Nucleus accumbens (tissue), 56 donors: ENCODE measurements around the gene UBAC2.
A peak's percentile ranks its signal among the peaks of the same experiment; 100 is the strongest.
"Not testable (repeated sequence)": the region's sequence is repeated elsewhere in the genome, so short reads cannot be mapped to it uniquely, and the experiment has no call there.

Source experiments
- DNase-seq, 56 donors: peaks; one replicate each; lab custom pipeline; 2025; lab: John Stamatoyannopoulos, UW

The UBAC2 gene

DNA sequence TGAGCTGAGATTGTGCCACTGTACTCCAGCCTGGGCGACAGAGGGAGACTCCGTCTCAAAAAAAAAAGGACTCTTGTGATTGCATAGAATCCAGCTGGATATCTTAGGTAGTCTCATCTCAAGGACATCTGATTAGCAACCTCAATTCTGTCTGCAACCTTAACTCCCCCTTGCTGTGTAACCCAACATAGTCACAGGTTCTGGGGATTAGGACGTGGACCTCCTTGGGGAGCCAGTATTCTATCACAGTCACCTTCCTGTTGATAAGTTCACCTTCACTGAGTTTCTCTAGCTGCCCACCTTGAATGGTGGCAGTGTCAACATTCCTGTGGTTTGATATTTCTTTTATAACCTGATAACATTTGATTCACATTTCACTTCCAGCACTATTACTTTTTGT is 30.3 kb downstream of the UBAC2 start:
- DNase-seq = no peak

DNA sequence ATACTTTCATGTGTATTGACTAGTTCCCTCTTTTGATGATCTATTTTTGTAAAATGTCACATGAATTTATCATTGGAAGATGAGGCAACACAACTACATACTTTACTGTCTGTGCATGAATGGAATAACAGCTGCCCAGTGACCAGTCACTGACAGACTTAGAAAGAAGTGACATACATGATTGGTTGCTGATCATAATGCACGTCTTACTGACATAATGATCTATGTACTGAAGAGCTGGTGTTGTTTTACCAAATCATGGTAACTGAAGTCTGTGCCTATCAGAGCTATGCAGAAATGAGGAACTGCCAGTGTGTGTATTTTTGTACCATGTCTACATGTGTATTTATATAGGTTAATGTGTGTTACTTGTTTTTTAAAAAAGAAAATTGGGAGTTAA is 31.1 kb downstream of the UBAC2 start:
- no peak for DNase-seq

DNA sequence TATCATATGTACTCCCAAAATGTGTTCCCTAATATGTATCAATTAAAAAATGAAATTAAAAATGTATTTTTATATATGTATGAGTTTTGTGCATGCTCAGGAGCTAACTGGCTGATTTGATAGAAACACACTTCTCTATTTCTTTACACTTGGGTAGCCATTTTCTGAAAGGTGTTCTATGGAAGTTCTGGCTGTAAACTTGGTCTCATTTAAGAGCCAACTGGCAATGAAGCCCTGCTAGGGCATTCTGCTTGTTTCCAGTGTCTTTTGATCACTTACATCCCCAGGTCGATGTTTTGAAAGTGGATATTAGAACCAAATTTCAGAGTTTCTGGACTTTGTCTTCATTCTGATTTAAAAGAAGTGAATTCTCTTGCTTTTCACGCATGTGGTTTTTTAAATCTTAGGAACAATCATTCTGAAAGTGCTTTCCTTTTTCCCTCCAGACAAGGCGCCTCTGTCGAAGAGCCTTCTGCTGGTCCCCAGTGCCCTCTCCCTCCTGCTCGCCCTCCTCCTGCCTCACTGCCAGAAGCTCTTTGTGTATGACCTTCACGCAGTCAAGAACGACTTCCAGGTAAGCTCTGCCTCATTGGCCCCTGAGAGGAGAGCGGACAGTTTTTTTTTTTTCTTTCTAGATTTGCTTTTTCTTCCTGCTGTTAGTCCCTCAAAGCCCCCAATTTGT is 37.5 kb downstream of the UBAC2 start:
- DNase-seq = peak in 2 of 56 donors; percentile 6 to 9

- no peak for DNase-seq
These were observed 45.4 kb downstream of the UBAC2 start for GRCh38 chr13:99246100-99246499.

DNA sequence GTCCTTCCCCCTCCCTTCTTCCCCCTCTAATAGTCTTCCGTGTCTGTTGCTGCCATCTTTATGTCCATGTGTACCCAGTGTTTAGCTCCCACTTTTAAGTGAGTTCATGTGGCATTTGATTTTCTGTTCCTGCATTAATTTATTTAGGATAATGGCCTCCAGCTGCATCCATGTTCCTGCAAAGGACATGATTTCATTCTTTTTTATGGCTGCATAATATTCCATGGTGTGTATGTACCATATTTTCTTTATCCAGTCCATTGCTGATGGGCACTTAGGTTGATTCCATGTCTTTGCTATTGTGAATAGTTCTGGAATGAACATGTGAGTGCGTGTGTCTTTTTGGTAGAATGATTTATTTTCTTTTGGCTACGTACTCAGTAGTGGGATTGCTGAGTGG is 48.5 kb downstream of the UBAC2 start:
- DNase-seq = not testable (repeated sequence)

DNA sequence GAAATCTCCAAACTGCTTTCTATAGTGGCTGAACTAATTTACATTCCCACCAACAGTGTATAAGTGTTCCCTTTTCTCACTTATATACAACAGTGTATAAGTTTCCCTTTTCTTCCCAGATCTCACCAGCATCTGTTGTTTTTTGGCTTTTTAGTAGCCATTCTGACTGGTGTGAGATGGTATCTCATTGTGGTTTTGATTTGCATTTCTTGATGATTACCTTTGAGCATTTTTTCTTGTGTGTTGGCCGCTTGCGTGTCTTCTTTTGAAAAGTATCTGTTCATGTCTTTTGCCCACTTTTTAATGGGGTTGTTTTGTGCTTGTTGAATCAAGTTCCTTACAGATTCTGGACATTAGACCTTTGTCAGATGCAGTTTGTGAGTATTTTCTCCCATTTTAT is 49.0 kb downstream of the UBAC2 start:
- DNase-seq = not testable (repeated sequence)

DNA sequence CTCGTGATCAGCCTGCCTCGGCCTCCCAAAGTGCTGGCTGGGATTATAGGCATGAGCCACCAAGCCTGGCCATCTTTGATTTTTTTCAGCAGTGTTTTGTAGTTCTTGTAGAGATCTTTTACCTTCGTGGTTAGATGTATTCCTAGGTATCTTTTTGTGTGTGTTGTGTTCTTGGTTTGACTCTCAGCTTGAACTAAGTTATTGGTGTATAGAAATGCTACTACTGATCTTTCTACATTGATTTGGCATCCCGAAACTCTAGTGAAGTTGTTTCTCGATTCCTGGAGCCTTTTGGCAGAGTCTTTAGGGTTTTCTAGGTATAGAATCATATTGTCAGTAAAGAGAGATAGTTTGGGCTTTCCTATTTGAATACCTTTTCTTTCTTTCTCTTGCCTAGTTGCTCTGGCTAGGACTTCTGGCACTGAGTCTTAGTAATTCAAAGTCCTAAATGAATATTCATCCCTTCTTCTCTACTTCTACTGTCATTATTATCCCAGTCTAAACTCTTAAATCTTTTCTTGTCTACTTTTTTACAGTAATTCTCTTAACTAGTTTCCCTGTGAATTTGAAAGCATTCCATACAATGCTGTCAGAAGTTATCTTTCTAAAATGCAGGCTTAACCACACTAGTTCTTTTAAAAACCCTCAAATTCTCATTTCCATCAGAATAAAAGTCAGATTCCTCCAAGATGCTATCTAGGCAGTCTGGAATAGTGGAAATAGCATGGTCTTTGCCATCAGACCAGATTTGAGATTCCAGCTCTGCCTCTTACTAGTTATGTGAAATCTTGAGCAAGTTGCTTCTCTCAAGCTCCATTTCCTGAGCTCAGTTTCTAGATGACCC is 50.5 kb downstream of the UBAC2 start:
- DNase-seq = no peak

DNA sequence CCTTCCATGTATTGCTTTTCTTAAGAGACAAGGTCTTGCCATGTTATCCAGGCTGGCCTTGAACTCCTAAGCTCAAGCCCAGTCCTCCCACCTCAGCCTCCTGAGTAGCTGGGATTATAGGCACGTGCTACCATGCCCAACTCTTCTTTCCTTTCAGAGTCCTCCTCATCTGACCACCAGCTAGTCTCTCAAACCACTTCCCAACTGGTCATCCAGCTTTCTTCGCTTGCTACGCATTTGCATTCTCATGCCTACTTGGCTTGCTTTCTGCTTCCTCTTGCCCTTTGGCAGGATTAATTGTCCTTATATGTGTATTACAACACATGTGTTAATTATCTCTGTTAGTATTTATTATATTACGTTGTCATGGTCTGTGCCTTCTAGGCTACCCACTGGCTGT is 51.3 kb downstream of the UBAC2 start:
- no peak for DNase-seq

DNA sequence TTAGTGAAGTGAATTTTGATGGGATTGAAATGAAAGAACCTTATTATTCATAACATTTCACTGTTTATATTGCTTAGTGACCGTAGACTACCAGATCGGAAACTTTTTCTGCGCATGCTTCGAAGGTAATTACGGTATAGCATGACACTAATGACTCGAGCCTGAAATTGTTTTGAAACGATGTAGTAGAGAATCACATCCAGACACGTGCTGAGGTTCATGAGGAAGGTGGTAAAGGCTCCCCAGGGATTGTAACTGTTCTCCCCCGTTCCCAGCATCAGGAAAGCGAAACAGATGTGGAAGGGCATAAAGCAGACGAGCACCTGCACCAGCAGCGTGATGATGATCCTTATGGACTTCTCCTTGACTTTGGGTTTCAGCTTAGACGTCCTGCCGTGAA is 54.2 kb downstream of the UBAC2 start:
- DNase-seq = no peak

DNA sequence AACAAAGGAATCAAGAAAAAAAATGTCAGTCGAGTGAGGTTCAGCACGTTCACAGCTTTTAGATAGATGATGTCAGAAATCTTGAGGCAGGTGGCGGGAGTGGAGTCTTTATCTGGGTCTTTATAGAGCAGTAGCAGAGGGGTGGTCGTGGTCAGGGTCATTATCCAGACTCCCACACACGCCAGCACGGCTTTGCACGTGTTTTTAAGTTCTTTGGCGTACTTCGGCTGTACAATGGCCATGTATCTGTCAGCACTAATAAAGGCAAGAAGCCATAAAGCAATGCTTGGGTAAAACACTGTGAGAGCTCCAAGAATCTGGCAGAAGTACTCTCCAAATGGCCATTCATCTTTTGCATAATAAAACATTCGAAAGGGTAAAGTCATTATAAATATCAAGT is 54.6 kb downstream of the UBAC2 start:
- DNase-seq = no peak

DNA sequence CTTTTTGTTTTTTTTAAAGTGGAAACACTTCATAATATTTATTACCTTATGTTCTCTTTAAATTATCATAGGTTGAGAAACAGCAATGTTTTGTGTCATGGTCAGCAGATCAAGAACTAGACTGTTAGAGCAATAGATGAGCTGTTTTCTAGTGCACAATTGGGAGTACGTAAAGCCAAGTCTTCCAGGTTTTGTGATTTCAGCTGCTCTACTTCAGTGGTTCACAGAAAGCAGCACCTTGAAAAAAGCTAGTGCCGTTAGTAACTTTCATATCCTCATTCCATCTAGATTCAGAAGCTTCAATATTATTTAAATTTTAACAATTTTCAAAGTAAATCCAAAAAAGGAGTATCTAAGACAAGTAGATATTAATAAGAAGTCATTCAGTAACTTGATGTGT is 55.6 kb downstream of the UBAC2 start:
- DNase-seq = no peak

DNA sequence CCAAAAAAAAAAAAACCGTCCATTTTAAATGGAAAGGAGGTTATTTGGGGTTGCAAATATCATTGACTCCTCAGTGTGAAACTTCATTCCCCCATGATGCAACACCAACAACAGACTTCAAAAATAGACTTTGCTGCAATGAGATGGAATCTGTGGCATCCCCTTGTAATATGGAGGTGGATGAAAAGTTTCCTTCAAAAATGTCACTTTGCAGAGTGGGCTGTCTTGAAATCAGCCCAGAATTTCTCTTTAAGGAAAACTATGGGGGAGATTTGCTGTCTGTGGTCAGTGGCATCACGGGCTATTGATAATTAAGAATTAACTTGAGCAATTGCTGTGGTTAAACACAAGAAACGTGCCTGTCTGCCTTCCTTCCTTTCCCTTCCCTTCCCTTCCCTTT is 56.1 kb downstream of the UBAC2 start:
- no peak for DNase-seq

GRCh38 chr13:99257291-99257690 is 56.6 kb downstream of the UBAC2 start:
- no peak for DNase-seq

DNA sequence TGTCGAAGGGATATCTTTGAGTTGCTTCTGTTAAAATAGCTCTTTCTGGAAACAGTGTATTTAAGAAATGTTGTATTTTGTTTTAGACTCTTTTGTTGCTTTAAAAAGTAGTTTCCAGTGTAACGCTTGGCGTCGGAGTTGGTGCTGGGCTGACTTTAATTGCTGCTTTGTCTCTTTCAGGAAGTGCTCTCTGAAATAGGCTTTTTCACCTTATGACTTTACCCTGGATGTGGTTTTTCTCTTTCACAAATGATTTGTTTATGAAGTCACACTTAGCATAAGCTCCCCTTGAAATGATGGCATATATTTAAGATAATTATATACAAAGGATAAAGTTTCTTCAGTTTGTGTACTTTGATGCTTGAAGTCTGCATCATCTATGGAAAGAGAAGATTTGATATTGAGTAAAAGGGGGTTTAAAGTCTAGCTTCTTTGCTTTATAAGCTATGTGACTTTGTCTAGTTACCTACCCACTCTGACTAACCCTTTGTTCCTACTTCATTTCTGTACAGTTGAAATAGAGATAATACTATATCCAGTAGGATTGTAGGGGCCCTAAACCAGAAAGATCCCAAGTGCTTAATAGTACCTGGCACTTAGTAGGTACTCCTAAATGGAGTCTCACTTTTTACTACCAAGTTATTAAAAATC is 57.7 kb downstream of the UBAC2 start, which contains the start of gene GPR18:
Gene GPR18, minus strand, starts transcription at position 170 of the 651 bp plus-strand sequence. CDS start 2,507 bp downstream, outside the sequence.
- no peak for DNase-seq

GRCh38 chr13:99258946-99259345 is 58.3 kb downstream of the UBAC2 start:
- DNase-seq = no peak

- DNase-seq = no peak
These were observed 59.6 kb downstream of the UBAC2 start for GRCh38 chr13:99260216-99260615.

- DNase-seq = no peak
These were observed 60.4 kb downstream of the UBAC2 start for GRCh38 chr13:99261059-99261458.

- no peak for DNase-seq
These were observed 62.6 kb downstream of the UBAC2 start for GRCh38 chr13:99263126-99263785.

DNA sequence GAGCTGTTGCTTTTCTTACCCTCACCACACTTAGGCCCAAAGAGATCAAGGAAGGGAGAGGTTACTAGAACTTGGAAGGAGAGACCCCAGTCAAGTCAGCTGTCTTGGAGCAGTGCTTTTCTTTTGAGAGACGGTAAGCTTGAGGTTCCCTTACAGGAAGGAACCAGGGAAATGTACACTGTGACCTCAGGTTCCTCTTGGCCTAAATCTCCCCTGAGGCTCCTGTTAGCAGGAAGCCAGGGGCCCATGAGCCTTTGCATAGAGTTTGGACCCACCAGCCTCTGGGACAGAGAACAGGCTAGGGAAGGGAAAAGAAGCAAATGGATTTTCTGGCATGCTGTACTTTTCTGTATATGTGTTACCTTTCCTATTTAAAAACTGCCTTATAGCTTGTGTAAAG is 63.4 kb downstream of the UBAC2 start:
- no peak for DNase-seq

DNA sequence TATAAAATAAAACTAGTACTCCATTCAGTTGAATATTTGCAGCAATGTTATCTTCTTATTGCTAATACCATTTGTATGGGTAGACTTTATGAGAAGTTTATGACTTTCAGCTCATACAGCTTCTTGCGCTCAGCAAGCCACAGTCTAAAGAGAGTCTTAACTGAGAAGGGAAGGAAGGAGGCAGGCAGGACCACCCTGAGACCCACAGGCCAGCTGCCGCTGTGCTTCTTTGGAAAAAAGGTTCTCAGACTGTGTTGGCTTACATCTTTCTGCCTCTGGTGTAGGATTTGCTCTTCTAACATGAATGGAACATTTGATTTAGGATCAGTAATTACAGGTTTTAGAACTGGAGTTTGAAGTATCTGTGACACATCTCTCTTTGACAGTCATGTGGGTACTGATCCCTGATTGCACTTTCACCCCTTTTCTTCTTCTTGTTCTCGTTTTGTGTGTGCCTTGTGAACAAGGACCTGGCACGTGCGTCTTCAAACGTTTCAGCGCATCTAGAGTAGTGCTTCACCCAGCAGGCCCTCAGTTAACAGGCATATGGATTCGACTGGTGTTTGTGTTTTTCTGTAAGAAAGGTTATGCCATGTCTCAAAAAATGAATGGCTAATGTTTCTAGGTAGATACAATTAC is 64.6 kb downstream of the UBAC2 start:
- no peak for DNase-seq
